GM18511 (cell line): Measurements from ENCODE around the gene TEAD3.
A peak's percentile ranks its signal among the peaks of the same experiment; 100 is the strongest.
"Not testable (repeated sequence)": the region's sequence is repeated elsewhere in the genome, so short reads cannot be mapped to it uniquely, and the experiment has no call there.

Experiments used
- ATAC-seq: cut with Tn5 transposase; IDR thresholded peaks from one replicate; pipeline ENCODE4 v1.9.1; 2021; ENCODE audit warnings: mild to moderate bottlenecking, moderate library complexity; ENCODE audit not compliant: unreplicated experiment

Gene TEAD3

GRCh38 chr6:35452183-35453090 is 44.4 kb downstream of the TEAD3 start, which contains the start of gene FANCE:
Gene FANCE, plus strand, starts transcription at chr6:35452338. Its CDS starts 208 bp downstream, at chr6:35452546.
- ATAC-seq = peak; percentile 93

- ATAC-seq = peak; percentile 15
These were observed 45.3 kb downstream of the TEAD3 start for GRCh38 chr6:35451354-35452182.

DNA sequence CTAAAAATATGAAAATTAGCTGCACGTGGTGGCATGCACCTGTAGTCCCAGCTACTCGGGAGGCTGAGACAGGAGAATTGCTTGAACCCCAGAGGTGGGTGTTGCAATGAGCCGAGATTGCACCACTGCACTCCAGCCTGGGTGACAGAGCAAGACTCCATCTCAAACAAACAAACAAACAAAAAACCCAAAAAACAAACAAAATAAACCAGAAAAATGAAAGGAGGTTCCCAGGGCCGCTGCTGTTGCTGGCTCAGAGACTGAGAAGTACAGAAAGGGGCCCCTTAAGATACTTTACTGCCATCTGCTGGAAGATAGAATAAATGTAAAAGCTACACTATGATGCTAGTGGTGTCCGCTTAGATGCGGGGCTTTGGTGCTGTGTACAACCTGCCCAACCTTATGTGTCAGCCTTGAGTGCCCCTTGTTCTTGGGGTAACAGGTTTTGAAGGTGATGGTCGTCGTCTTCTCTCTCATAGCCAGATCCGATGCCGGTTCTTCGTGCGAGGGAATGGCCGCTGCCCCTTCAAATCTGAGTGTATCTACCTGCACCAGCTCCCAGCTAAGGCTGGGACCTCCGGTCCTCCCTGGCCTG is 47.5 kb downstream of the TEAD3 start:
- peak; percentile 44 for ATAC-seq

GRCh38 chr6:35448191-35448590 is 48.7 kb downstream of the TEAD3 start:
- no peak for ATAC-seq

GRCh38 chr6:35445691-35446090 is 51.2 kb downstream of the TEAD3 start:
- ATAC-seq = no peak

GRCh38 chr6:35443341-35444030 is 53.4 kb downstream of the TEAD3 start:
- no peak for ATAC-seq

GRCh38 chr6:35442693-35443092 is 54.2 kb downstream of the TEAD3 start:
- no peak for ATAC-seq

DNA sequence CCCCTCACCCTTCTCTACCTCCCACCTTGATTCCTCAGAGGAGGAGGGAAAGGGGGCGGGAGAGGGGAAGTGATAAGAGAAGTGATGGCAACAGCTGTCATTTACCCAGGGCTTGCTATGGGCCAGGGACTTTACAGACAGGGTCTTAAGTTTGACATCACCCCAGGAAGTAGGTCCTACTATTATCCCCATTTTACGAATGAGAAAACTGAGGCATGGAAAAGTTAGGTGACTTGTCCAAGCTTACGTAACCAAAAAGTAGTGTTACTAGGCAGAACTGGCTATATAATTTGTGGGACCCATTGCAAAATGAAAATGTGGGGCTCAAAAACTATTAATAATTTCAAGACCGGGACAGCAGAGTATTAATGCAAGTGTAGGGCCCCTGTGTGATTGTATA is 55.2 kb downstream of the TEAD3 start:
- ATAC-seq = no peak

- ATAC-seq = no peak
These were observed 55.7 kb downstream of the TEAD3 start for GRCh38 chr6:35441205-35441604.

- ATAC-seq = no peak
These were observed 57.6 kb downstream of the TEAD3 start for GRCh38 chr6:35439308-35439707.

DNA sequence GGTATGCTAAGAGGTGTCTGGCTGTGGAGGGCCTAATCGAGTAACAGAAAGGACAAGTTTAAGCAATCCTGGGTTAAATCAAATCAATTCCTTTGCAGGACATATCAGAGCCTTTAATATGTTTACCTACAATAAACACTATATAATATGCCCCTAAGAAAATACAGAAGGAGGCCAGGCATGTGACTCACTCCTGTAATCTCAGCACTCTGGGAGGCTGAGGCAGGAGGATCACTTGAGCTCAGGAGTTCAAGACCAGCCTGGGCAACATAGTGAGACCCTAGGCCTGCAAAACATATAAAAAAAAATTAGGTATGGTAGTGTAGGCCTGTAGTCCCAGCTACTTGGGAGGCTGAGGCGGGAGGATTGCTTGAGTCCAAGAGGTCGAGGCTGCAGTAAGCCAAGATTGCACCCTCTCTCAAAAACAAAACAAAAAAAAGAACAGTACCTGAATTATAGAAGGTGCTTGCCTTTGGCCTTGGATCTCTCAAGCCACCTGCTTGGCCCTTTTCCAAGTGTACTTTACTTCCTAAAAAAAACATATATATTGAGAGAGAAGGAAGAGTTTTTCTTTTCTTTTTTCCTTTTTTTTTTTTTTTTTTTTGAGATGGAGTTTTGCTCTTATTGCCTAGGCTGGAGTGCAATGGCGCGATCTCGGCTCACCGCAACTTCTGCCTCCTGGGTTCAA is 58.4 kb downstream of the TEAD3 start:
- ATAC-seq = not testable (repeated sequence)

GRCh38 chr6:35436071-35436857 is 60.6 kb downstream of the TEAD3 start:
- no peak for ATAC-seq

- no peak for ATAC-seq
These were observed 61.6 kb downstream of the TEAD3 start for GRCh38 chr6:35435074-35435837.

- not testable (repeated sequence) for ATAC-seq
These were observed 64.2 kb downstream of the TEAD3 start for GRCh38 chr6:35432702-35433101.

DNA sequence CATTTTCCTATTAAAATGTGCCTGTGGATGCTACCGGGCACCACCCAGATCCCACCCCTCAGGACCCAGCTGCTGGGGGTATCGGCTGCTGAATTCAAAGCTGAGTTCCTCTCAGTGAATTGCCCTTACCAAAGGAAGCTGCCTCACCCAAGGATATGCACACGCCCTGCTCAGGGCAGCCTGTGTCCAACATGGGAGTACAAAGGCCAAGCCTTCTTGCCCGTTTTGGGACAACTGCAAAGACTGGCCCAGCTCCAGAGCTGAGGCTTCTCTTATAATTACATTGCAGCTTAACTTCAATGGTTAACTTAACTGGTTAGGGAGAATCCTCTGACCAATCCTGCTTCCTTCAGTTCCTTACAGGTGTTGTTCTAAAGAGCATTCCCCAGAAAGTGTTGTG is 64.6 kb downstream of the TEAD3 start:
- no peak for ATAC-seq

DNA sequence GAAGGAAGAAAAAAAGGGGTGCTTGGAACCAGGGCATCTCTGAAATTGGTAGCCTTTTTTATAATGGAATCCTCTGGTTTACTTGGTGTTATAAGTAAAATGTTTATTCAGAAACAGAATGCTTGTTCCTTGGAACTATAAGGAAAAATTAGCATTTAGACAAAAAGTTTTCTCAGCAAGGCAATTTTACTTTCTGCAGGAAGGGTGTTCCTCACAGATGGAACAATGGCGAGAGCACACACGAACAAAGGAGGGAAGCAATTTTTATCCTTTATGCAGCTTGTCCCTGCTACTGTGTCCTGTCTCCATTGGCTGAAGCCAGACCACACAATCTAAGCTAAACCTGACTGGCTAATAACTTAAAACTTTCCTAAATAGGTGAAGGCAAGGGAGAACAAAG is 67.4 kb downstream of the TEAD3 start:
- ATAC-seq = no peak

GRCh38 chr6:35428421-35429149 is 68.3 kb downstream of the TEAD3 start:
- ATAC-seq = no peak

GRCh38 chr6:35427851-35428321 is 69.0 kb downstream of the TEAD3 start:
- ATAC-seq = no peak
